KOPT-K1 (cell line): ENCODE data around the gene ZNF385D.

ENCODE experiments used
- H3K27ac ChIP-seq: fragments of 200-600 bp; sonication (generic); 2 replicates; pipeline ENCODE4 v1.5.1; 2016; ENCODE audit warnings: antibody characterized with exemption, mild to moderate bottlenecking, low read depth, low read length; ENCODE audit not compliant: poor library complexity, severe bottlenecking
- H3K36me3 ChIP-seq: fragments of 200-600 bp; sonication (generic); 2 replicates; pipeline ENCODE4 v1.5.1; 2017; ENCODE audit warnings: antibody characterized with exemption, mild to moderate bottlenecking, low read length, moderate library complexity; ENCODE audit not compliant: insufficient read depth
- H3K9me3 ChIP-seq: fragments of 200-600 bp; sonication (generic); 2 replicates; pipeline ENCODE4 v1.5.1; 2017; ENCODE audit warnings: antibody characterized with exemption, low read length, mild to moderate bottlenecking; ENCODE audit not compliant: insufficient read depth, poor library complexity, severe bottlenecking

Gene ZNF385D

GRCh38 chr3:21729331-21729730, 21.7 kb downstream of the ZNF385D start:
- H3K27ac ChIP-seq, result no peak overlapping the region
- H3K36me3 ChIP-seq, result no peaks in the 10 kb centered on the region

GRCh38 chr3:21722768-21723167, 28.2 kb downstream of the ZNF385D start:
- Histone ChIP-seq H3K9me3 (no peaks in the 10 kb centered on the region), H3K36me3 (no peaks in the 10 kb centered on the region), H3K27ac (no peak overlapping the region)

More at GRCh38 chr3:21729331-21729730, 21.7 kb downstream of the ZNF385D start:
- H3K9me3 ChIP-seq, result no peaks in the 10 kb centered on the region

- H3K9me3 ChIP-seq, result no peaks in the 10 kb centered on the region
- H3K27ac ChIP-seq, result no peak overlapping the region
- no peaks in the 10 kb centered on the region for H3K36me3 ChIP-seq
Measured at GRCh38 chr3:21722301-21722700, 28.7 kb downstream of the ZNF385D start.

GRCh38 chr3:21718943-21719591, 31.9 kb downstream of the ZNF385D start:
- Histone ChIP-seq H3K27ac (no peak overlapping the region), H3K9me3 (no peaks in the 10 kb centered on the region), H3K36me3 (no peaks in the 10 kb centered on the region)

GRCh38 chr3:21718161-21718765, 32.7 kb downstream of the ZNF385D start:
- Histone ChIP-seq H3K36me3 (no peaks in the 10 kb centered on the region), H3K27ac (no peak overlapping the region), H3K9me3 (no peaks in the 10 kb centered on the region)

GRCh38 chr3:21715662-21716061, 35.3 kb downstream of the ZNF385D start:
- H3K9me3 ChIP-seq, result no peaks in the 10 kb centered on the region
- no peaks in the 10 kb centered on the region for H3K36me3 ChIP-seq

GRCh38 chr3:21705769-21706168, 45.2 kb downstream of the ZNF385D start:
- H3K27ac ChIP-seq, result no peak overlapping the region

More at GRCh38 chr3:21715662-21716061, 35.3 kb downstream of the ZNF385D start:
- H3K27ac ChIP-seq, result no peak overlapping the region

GRCh38 chr3:21704796-21705195, 46.2 kb downstream of the ZNF385D start:
- no peaks in the 10 kb centered on the region for H3K9me3 ChIP-seq
- no peak overlapping the region for H3K27ac ChIP-seq
- no peaks in the 10 kb centered on the region for H3K36me3 ChIP-seq

More at GRCh38 chr3:21705769-21706168, 45.2 kb downstream of the ZNF385D start:
- no peaks in the 10 kb centered on the region for H3K36me3 ChIP-seq
- no peaks in the 10 kb centered on the region for H3K9me3 ChIP-seq

- Histone ChIP-seq H3K36me3 (no peaks in the 10 kb centered on the region), H3K27ac (no peak overlapping the region), H3K9me3 (no peaks in the 10 kb centered on the region)
Measured at GRCh38 chr3:21703291-21703690, 47.7 kb downstream of the ZNF385D start.

- no peaks in the 10 kb centered on the region for H3K36me3 ChIP-seq
- H3K27ac ChIP-seq, result no peak overlapping the region
- no peaks in the 10 kb centered on the region for H3K9me3 ChIP-seq
Measured at GRCh38 chr3:21697707-21698106, 53.3 kb downstream of the ZNF385D start.

- H3K9me3 ChIP-seq, result no peaks in the 10 kb centered on the region
- H3K36me3 ChIP-seq, result no peaks in the 10 kb centered on the region
- H3K27ac ChIP-seq, result no peak overlapping the region
Measured at GRCh38 chr3:21694506-21694905, 56.5 kb downstream of the ZNF385D start.

- Histone ChIP-seq H3K27ac (no peak overlapping the region), H3K36me3 (no peaks in the 10 kb centered on the region), H3K9me3 (no peaks in the 10 kb centered on the region)
Measured at GRCh38 chr3:21691036-21691435, 60.0 kb downstream of the ZNF385D start.

- Histone ChIP-seq H3K27ac (no peak overlapping the region), H3K36me3 (no peaks in the 10 kb centered on the region), H3K9me3 (no peaks in the 10 kb centered on the region)
Measured at GRCh38 chr3:21682206-21682605, 68.8 kb downstream of the ZNF385D start.

- no peaks in the 10 kb centered on the region for H3K9me3 ChIP-seq
- H3K27ac ChIP-seq, result no peak overlapping the region
- no peaks in the 10 kb centered on the region for H3K36me3 ChIP-seq
Measured at GRCh38 chr3:21673393-21673792, 77.6 kb downstream of the ZNF385D start.

- H3K9me3 ChIP-seq, result no peaks in the 10 kb centered on the region
- no peak overlapping the region for H3K27ac ChIP-seq
Measured at GRCh38 chr3:21672303-21672702, 78.7 kb downstream of the ZNF385D start.

GRCh38 chr3:21670386-21670785, 80.6 kb downstream of the ZNF385D start:
- Histone ChIP-seq H3K9me3 (no peaks in the 10 kb centered on the region), H3K27ac (no peak overlapping the region), H3K36me3 (no peaks in the 10 kb centered on the region)

More at GRCh38 chr3:21672303-21672702, 78.7 kb downstream of the ZNF385D start:
- H3K36me3 ChIP-seq, result no peaks in the 10 kb centered on the region
